ENCODE results near the gene GRB2.

Gene GRB2

GRCh38 chr17:75400326-75400939, 5.0 kb downstream of the GRB2 start:
- TF ChIP-seq GATA2 (IDR thresholded peaks at IDR 0.05; ENCODE audit: low read depth, low read length) (no peak), GATA3 (IDR thresholded peaks at IDR 0.05; ENCODE audit: low read depth, low read length) (no peak)

GRCh38 chr17:75398279-75398678, 7.2 kb downstream of the GRB2 start:
- TF ChIP-seq GATA2 (IDR thresholded peaks at IDR 0.05; ENCODE audit: low read depth, low read length) (no peak), GATA3 (IDR thresholded peaks at IDR 0.05; ENCODE audit: low read depth, low read length) (no peak)

- TF ChIP-seq GATA3 (IDR thresholded peaks at IDR 0.05; ENCODE audit: low read depth, low read length): no peak
- no peak for TF ChIP-seq GATA2 (IDR thresholded peaks at IDR 0.05; ENCODE audit: low read depth, low read length)
Measured at GRCh38 chr17:75397217-75397616, 8.3 kb downstream of the GRB2 start.

GRCh38 chr17:75396796-75397195, 8.7 kb downstream of the GRB2 start:
- no peak for TF ChIP-seq GATA3 (IDR thresholded peaks at IDR 0.05; ENCODE audit: low read depth, low read length)
- TF ChIP-seq GATA2 (IDR thresholded peaks at IDR 0.05; ENCODE audit: low read depth, low read length): no peak

- TF ChIP-seq GATA2 (IDR thresholded peaks at IDR 0.05; ENCODE audit: low read depth, low read length) (no peak), GATA3 (IDR thresholded peaks at IDR 0.05; ENCODE audit: low read depth, low read length) (no peak)
Measured at GRCh38 chr17:75396025-75396424, 9.5 kb downstream of the GRB2 start.

- TF ChIP-seq GATA3 (IDR thresholded peaks at IDR 0.05; ENCODE audit: low read depth, low read length): no peak
- TF ChIP-seq GATA2 (IDR thresholded peaks at IDR 0.05; ENCODE audit: low read depth, low read length): no peak
Measured at GRCh38 chr17:75394332-75394918, 11.1 kb downstream of the GRB2 start.

- TF ChIP-seq GATA2 (IDR thresholded peaks at IDR 0.05; ENCODE audit: low read depth, low read length) (no peak; the same call in 1 of the 2 replicates), GATA3 (IDR thresholded peaks at IDR 0.05; ENCODE audit: low read depth, low read length) (no peak)
Measured at GRCh38 chr17:75393523-75394331, 11.8 kb downstream of the GRB2 start.

- TF ChIP-seq GATA3 (IDR thresholded peaks at IDR 0.05; ENCODE audit: low read depth, low read length) (no peak), GATA2 (IDR thresholded peaks at IDR 0.05; ENCODE audit: low read depth, low read length) (no peak)
Measured at GRCh38 chr17:75392559-75392958, 12.9 kb downstream of the GRB2 start.

GRCh38 chr17:75390982-75391381, 14.5 kb downstream of the GRB2 start:
- no peak for TF ChIP-seq GATA2 (IDR thresholded peaks at IDR 0.05; ENCODE audit: low read depth, low read length)
- TF ChIP-seq GATA3 (IDR thresholded peaks at IDR 0.05; ENCODE audit: low read depth, low read length): no peak

GRCh38 chr17:75388476-75389030, 16.9 kb downstream of the GRB2 start:
- TF ChIP-seq GATA2 (IDR thresholded peaks at IDR 0.05; ENCODE audit: low read depth, low read length): no peak
- no peak for TF ChIP-seq GATA3 (IDR thresholded peaks at IDR 0.05; ENCODE audit: low read depth, low read length)

- TF ChIP-seq GATA2 (IDR thresholded peaks at IDR 0.05; ENCODE audit: low read depth, low read length) (no peak), GATA3 (IDR thresholded peaks at IDR 0.05; ENCODE audit: low read depth, low read length) (no peak)
Measured at GRCh38 chr17:75387771-75388170, 17.7 kb downstream of the GRB2 start.

GRCh38 chr17:75386430-75386829, 19.0 kb downstream of the GRB2 start:
- TF ChIP-seq GATA2 (IDR thresholded peaks at IDR 0.05; ENCODE audit: low read depth, low read length): no peak; the same call in 1 of the 2 replicates
- no peak for TF ChIP-seq GATA3 (IDR thresholded peaks at IDR 0.05; ENCODE audit: low read depth, low read length)

GRCh38 chr17:75384751-75385150, 20.7 kb downstream of the GRB2 start:
- TF ChIP-seq GATA2 (IDR thresholded peaks at IDR 0.05; ENCODE audit: low read depth, low read length): no peak
- no peak for TF ChIP-seq GATA3 (IDR thresholded peaks at IDR 0.05; ENCODE audit: low read depth, low read length)

- no peak for TF ChIP-seq GATA3 (IDR thresholded peaks at IDR 0.05; ENCODE audit: low read depth, low read length)
Measured at GRCh38 chr17:75383842-75384195, 21.7 kb downstream of the GRB2 start.

GRCh38 chr17:75380750-75381149, 24.7 kb downstream of the GRB2 start:
- no peak for TF ChIP-seq GATA2 (IDR thresholded peaks at IDR 0.05; ENCODE audit: low read depth, low read length)
- no peak for TF ChIP-seq GATA3 (IDR thresholded peaks at IDR 0.05; ENCODE audit: low read depth, low read length)

Data from SH-SY5Y (cell line).